Activated naive CD4-positive, alpha-beta T cell treated with anti-CD3 and anti-CD28 coated beads, Interleukin-2, amount 50 U/mL, for 24 hours (primary cell): Measurements from ENCODE around the gene NUP50.

Experiments used
- H3K27ac Mint-ChIP-seq: one replicate; pipeline ENCODE4 v1.8.0; 2021; ENCODE audit warnings: mild to moderate bottlenecking, mixed read lengths
- H3K27me3 Mint-ChIP-seq: one replicate; pipeline ENCODE4 v1.8.0; 2021; ENCODE audit warnings: mixed read lengths
- H3K36me3 Mint-ChIP-seq: one replicate; pipeline ENCODE4 v1.8.0; 2021; ENCODE audit warnings: mixed read lengths
- H3K4me1 Mint-ChIP-seq: one replicate; pipeline ENCODE4 v1.8.0; 2021; ENCODE audit warnings: mixed read lengths
- H3K4me3 Mint-ChIP-seq: one replicate; pipeline ENCODE4 v1.8.0; 2021; ENCODE audit warnings: mild to moderate bottlenecking, mixed read lengths
- H3K9me3 Mint-ChIP-seq: one replicate; pipeline ENCODE4 v1.8.0; 2021; ENCODE audit warnings: mixed read lengths

Gene NUP50, protein sequence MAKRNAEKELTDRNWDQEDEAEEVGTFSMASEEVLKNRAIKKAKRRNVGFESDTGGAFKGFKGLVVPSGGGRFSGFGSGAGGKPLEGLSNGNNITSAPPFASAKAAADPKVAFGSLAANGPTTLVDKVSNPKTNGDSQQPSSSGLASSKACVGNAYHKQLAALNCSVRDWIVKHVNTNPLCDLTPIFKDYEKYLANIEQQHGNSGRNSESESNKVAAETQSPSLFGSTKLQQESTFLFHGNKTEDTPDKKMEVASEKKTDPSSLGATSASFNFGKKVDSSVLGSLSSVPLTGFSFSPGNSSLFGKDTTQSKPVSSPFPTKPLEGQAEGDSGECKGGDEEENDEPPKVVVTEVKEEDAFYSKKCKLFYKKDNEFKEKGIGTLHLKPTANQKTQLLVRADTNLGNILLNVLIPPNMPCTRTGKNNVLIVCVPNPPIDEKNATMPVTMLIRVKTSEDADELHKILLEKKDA

DNA sequence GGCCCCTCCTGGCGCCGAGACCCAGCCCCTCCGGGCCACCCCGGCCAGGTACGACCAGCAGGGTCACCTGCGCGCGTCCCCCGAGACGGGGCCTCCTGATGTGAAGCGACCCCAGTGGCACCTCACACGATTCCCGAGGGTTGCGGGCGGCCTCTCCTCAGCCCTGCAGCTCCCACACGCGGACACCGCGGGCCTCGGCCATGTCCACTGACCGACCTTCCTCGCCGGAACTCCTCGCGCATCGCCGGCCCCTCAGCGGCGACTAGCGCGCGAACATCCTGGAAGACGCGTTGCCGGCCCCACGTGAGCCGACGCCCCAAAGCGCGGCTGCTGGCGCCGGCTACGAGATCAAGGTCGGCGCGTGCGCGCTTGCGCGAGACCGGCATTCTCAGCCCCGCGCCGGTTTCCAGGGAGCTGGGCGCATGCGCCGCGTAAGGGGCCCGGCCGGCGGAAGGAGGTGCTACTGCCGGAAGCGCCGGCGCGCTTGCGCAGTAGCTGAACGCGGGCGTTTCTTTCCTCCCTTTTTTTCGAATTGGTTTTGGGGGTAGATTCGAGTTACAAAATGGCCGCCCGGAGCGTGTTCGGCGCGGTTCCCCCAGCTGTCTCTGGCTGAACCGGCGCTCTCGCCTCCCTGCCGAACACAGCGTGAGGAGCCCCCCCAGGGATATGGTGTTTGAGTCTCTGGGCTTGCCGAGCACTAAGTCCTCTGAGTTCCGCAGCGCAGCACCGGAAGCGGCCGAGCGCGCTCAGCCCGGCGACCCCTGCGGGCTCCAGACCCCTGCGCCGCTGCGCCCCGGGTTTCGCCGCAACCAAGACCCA is at the start of gene NUP50:
Gene NUP50, plus strand, starts transcription at position 475 of the 819 bp plus-strand sequence. CDS start 4,253 bp downstream, outside the sequence.
- H3K27me3 Mint-ChIP-seq = no peaks in the 10 kb centered on the region
- peak within 1 kb of the TSS; percentile 99 for H3K27ac Mint-ChIP-seq
- peak within 1 kb of the TSS; percentile 98 for H3K4me3 Mint-ChIP-seq
- H3K4me1 Mint-ChIP-seq = peaks cover 56% of the 10 kb centered on the region
- H3K36me3 Mint-ChIP-seq = peaks cover 9% of the 10 kb centered on the region
- no peaks in the 10 kb centered on the region for H3K9me3 Mint-ChIP-seq

DNA sequence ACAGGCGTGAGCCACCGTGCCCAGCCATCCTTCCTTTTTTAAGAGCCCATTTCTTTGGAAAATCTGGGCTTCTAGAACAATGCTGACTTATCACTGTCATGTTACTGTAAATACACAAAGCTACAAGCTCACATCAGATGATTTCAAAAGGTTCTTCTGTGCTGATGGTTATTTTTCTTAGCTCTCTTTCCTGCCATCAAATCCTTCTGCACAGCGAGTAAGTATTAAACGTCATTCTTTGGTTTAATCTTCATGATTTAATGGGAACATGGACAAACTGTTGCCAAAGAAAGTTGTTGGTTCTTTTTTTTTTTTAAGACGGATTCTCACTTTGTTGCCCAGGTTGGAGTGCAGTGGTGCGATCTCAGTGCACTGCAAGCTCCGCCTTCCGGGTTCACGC is 43.3 kb upstream of the NUP50 start:
- no peak overlapping the region for H3K27ac Mint-ChIP-seq
- no peak overlapping the region for H3K4me3 Mint-ChIP-seq
- no peaks in the 10 kb centered on the region for H3K36me3 Mint-ChIP-seq
- H3K4me1 Mint-ChIP-seq = no peaks in the 10 kb centered on the region
- no peaks in the 10 kb centered on the region for H3K9me3 Mint-ChIP-seq
- H3K27me3 Mint-ChIP-seq = no peaks in the 10 kb centered on the region

DNA sequence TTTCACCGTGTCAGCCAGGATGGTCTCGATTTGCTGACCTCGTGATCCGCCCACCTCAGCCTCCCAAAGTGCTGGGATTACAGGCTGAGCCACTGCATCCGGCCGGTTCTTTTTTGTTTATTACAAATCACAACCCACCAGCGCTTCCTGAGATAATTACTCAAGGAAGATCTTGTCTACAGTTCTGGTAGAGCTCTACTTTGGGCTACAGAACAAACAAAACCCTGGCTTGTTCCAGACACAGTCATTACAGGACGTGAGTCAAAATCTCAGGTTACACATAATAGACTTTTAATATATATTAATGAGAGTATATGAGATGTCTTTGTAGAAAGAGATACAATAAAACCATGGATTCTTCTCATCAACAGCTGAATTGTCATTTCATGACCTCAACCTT is 42.8 kb upstream of the NUP50 start:
- Mint-ChIP-seq H3K4me3 (no peak overlapping the region), H3K36me3 (no peaks in the 10 kb centered on the region), H3K27me3 (no peaks in the 10 kb centered on the region), H3K9me3 (no peaks in the 10 kb centered on the region), H3K4me1 (no peaks in the 10 kb centered on the region), H3K27ac (no peak overlapping the region)

DNA sequence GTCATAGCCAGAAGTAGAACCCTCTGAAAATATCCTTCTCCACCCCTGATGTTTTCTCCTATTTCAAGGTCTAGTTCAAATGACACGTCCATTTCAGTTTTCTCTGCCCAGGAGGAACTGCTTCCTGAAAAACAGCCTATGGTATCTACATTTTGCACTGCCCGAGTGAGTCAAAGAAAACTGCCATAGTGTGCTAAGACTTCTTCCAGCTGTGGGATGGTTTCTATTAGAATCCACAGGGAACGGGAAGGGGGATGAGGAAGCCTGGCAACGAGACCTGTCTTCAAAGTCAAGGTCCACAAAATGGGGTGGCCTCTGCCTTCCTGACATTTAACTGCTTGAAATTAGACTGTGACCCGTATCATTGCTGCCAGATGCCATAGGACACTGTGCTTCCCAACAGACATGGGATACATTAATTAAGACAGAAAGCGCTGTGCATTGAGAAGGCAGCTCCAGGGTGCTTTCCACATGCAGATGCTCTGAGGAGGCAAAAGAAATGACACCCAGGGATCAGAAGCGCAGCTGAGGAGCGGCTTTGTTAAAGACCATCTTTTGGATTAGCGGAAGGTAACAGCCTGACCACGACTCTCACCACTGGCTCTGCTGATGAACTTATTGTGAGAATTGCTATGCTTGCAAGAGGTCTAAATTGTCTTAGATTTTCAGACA is 39.4 kb upstream of the NUP50 start:
- Mint-ChIP-seq H3K36me3 (no peaks in the 10 kb centered on the region), H3K27ac (no peak overlapping the region), H3K9me3 (no peaks in the 10 kb centered on the region), H3K4me3 (no peak overlapping the region), H3K4me1 (peaks cover 4% of the 10 kb centered on the region), H3K27me3 (no peaks in the 10 kb centered on the region)

DNA sequence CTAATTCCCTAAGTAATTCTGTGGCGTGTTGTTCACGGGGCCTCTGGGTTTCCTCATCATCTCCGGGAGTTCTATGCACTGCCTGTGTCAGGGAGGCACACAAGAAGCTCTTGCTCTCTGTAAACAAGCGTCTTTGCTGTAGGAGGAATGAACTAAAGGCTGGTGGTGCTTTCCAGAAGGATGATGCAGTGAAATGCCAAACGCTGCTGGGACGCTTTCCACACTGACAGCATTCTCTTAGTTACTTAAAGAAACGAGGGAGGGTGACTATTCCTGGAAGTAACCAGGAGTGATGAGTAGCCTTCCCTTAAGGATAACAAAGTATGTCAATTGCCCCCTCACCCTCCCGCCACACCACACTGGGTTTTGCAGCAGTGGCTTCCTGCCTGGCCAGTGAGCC is 38.5 kb upstream of the NUP50 start:
- no peaks in the 10 kb centered on the region for H3K36me3 Mint-ChIP-seq
- peaks cover 12% of the 10 kb centered on the region for H3K4me1 Mint-ChIP-seq
- H3K4me3 Mint-ChIP-seq = no peak overlapping the region
- H3K27ac Mint-ChIP-seq = no peak overlapping the region
- no peaks in the 10 kb centered on the region for H3K27me3 Mint-ChIP-seq
- no peaks in the 10 kb centered on the region for H3K9me3 Mint-ChIP-seq

DNA sequence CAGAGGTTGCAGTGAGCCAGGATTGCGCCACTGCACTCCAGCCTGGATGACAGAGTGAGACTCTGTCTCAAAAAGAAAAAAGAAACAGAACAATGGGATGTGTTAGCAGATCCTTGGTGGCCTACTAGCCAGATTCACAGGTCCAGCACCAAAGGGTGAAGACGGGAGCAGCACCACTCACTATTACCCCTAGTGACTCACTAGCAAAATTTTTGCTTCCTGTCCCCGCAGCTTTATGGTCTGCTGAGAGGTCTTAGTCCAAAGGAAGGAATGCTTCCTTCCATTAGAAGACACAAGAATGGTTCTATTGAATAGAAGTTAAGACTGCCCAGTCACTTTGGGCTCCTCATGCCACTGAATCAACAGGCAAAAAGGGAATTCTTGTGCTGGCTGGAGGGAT is 35.9 kb upstream of the NUP50 start:
- Mint-ChIP-seq H3K4me1 (peaks cover 15% of the 10 kb centered on the region), H3K36me3 (peaks cover 6% of the 10 kb centered on the region), H3K4me3 (no peak overlapping the region), H3K9me3 (no peaks in the 10 kb centered on the region), H3K27me3 (no peaks in the 10 kb centered on the region), H3K27ac (no peak overlapping the region)

DNA sequence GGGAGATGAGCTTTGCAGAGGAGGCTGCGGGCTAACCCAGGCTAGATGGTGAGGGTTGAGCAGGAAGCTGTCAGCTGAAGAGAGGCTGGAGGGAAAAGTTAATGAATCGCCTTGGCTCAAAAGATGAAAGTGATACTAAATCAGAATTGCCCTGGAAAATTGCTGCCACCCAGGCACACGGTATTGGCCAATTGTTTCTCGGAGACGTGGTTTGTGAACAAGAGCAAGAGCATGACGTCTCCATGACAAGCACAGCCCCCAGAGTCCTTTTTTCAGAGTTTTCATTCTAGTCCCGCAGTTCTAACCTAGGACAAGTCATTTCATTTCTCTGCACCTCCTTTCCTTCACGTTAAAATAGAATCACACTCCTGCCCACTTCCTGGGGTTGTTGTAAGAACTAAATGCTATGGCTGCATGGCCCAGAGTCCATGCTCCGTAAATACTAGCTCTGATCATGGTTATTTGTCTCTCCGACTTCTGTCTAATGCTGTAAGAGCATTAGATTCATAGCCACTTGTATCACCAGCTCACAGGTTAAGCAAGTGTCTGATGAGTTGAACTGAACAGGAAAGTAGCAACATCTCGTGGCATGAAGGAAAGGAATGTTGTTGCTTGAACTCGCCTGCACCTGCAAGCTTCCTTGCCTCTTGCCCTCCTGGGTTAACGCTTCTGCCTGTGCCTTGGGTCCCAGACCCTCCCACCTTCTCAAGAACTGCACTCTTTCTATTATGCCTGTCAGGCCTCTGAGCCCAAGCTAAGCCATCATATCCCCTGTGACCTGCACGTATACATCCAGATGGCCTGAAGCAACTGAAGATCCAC is 33.8 kb upstream of the NUP50 start:
- peaks cover 15% of the 10 kb centered on the region for H3K4me1 Mint-ChIP-seq
- no peaks in the 10 kb centered on the region for H3K9me3 Mint-ChIP-seq
- no peaks in the 10 kb centered on the region for H3K27me3 Mint-ChIP-seq
- peak overlapping the region; percentile 49 for H3K4me3 Mint-ChIP-seq
- peaks cover 20% of the 10 kb centered on the region for H3K36me3 Mint-ChIP-seq
- H3K27ac Mint-ChIP-seq = no peak overlapping the region

DNA sequence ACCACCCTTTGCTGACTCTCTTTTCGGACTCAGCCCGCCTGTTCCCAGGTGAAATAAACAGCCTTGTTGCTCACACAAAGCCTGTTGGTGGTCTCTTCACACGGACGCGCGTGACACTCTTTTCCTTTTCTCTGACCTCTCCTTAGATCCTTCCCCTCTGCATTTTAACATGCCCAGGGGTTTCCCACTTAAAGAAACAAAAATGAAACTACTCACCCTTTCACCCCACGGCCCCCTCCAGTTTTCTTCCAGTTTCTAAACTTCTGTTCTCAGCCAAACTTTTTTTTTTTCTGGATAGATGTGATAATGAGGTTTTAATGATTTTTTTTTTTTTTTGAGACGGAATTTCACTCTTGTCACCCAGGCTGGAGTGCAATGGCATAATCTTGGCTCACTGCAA is 32.8 kb upstream of the NUP50 start:
- H3K4me1 Mint-ChIP-seq = peaks cover 15% of the 10 kb centered on the region
- H3K27ac Mint-ChIP-seq = no peak overlapping the region
- peaks cover 23% of the 10 kb centered on the region for H3K36me3 Mint-ChIP-seq
- H3K4me3 Mint-ChIP-seq = no peak overlapping the region
- H3K9me3 Mint-ChIP-seq = no peaks in the 10 kb centered on the region
- H3K27me3 Mint-ChIP-seq = no peaks in the 10 kb centered on the region

DNA sequence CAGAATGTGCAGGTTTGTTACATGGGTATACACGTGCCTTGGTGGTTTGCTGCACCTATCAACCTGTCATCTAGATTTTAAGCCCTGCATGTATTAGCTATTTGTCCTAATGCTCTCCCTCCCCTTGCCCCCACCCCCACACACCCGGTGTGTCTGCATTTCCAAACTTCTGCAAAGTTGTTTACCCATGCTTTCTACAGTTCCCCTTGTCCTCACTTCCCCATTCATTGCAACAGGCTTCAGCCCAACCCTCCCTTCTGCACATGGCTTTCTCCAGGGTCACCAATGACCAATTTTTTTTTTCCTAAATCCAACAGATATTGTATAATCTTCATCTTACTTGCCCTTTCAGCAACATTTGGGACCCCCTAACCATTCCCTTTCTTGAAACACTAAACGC is 32.0 kb upstream of the NUP50 start:
- Mint-ChIP-seq H3K27ac (no peak overlapping the region), H3K9me3 (no peaks in the 10 kb centered on the region), H3K4me1 (peaks cover 15% of the 10 kb centered on the region), H3K4me3 (no peak overlapping the region), H3K36me3 (peaks cover 25% of the 10 kb centered on the region), H3K27me3 (no peaks in the 10 kb centered on the region)

DNA sequence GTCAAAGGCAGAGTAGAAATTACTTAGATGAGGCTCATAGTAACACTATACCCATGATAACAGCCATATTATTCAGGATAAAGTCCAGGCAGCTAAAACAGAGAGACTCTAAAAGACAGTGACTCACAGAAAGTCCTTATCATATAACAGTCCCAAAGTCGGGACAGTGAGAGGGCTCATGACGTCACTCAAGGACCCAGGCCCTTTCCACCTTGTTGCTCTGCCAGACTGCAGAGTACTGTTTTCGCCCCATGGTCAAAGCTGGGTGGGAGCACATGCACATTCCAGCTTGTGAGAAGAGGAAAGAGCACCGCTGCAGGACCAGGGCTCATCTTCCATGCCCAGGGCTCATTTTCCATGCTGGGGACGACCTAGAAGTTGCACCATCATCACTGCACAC is 29.4 kb upstream of the NUP50 start:
- Mint-ChIP-seq H3K4me1 (peaks cover 12% of the 10 kb centered on the region), H3K4me3 (no peak overlapping the region), H3K9me3 (no peaks in the 10 kb centered on the region), H3K36me3 (peaks cover 30% of the 10 kb centered on the region), H3K27me3 (no peaks in the 10 kb centered on the region), H3K27ac (no peak overlapping the region)

DNA sequence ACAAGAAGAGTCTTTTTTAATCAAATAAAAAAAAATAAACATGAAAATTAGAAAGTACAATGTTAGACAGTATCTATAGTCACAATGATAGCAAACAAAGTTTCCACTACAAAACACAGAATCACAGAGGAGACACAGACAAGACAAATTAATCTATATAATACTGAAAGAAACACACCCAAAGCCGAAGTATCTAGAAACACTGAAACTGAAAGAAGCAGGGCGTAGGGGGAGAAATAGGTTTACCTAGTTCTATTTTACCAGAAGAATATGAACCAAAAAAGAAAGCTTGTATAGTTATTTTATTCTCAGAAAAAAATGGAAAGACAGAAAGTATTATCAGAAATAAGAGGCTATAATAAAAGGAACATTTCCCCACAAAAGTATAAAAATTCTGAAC is 27.1 kb upstream of the NUP50 start:
- no peaks in the 10 kb centered on the region for H3K4me1 Mint-ChIP-seq
- no peak overlapping the region for H3K4me3 Mint-ChIP-seq
- no peaks in the 10 kb centered on the region for H3K9me3 Mint-ChIP-seq
- H3K27ac Mint-ChIP-seq = no peak overlapping the region
- H3K27me3 Mint-ChIP-seq = no peaks in the 10 kb centered on the region
- H3K36me3 Mint-ChIP-seq = peaks cover 34% of the 10 kb centered on the region

DNA sequence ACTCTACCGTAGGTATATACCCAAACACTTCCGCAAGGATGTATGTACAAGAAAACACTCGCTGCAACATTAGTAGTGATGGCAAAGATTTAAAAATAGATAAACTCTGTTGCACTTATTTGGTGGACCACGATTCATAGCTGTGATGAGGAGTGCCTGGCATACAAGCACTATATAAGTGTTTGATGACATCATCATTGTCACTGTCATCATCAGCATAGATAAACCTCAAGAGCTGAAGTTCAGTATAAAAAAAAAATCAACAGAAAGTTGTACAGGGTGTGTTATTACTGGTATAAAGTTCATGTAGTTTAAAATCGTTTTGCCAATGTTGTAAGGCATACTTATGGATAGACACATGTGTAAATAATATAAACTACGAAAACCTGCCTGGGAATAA is 24.0 kb upstream of the NUP50 start:
- no peaks in the 10 kb centered on the region for H3K9me3 Mint-ChIP-seq
- no peaks in the 10 kb centered on the region for H3K27me3 Mint-ChIP-seq
- peaks cover 20% of the 10 kb centered on the region for H3K36me3 Mint-ChIP-seq
- no peak overlapping the region for H3K27ac Mint-ChIP-seq
- no peaks in the 10 kb centered on the region for H3K4me1 Mint-ChIP-seq
- H3K4me3 Mint-ChIP-seq = no peak overlapping the region

DNA sequence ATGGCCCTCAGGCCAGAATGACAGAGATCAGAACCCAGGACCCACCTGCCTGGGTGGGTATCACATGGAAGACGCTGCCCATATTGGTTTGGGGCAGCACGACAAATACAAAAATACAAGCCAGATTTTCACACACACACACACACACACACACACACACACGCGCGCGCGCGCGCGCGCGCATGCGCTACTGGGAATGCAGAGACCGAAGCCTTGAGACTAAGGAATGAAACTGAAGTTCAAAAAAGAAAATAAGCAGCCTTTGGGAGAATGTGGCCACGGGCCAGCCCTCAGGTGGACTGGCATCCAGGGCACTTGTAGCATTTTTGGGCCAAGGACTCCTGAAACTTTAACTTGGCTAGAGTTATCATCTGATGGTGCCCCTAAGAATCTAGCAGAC is 21.3 kb upstream of the NUP50 start:
- H3K27ac Mint-ChIP-seq = no peak overlapping the region
- no peaks in the 10 kb centered on the region for H3K27me3 Mint-ChIP-seq
- H3K9me3 Mint-ChIP-seq = no peaks in the 10 kb centered on the region
- no peak overlapping the region for H3K4me3 Mint-ChIP-seq
- peaks cover 10% of the 10 kb centered on the region for H3K36me3 Mint-ChIP-seq
- H3K4me1 Mint-ChIP-seq = no peaks in the 10 kb centered on the region

DNA sequence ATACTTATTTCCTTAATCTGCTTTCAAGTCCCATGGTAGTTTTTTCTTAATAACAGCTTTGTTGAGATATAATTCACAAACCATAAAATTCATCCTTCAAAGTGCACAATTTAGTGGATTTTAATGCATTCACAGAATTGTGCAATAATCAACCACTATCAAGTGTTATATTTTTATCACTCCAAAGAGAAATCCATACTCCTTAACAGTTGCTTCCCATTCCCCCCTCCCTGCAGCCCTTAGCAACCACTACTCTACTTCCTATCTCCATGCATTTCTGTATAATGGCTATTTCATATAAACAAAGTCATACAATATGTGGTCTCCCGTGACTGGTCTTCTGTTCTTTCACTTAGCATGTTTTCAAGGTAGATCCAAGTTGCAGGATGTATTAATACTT is 18.8 kb upstream of the NUP50 start:
- Mint-ChIP-seq H3K4me3 (no peak overlapping the region), H3K4me1 (no peaks in the 10 kb centered on the region), H3K9me3 (no peaks in the 10 kb centered on the region), H3K27ac (no peak overlapping the region), H3K36me3 (peaks cover 6% of the 10 kb centered on the region), H3K27me3 (no peaks in the 10 kb centered on the region)

DNA sequence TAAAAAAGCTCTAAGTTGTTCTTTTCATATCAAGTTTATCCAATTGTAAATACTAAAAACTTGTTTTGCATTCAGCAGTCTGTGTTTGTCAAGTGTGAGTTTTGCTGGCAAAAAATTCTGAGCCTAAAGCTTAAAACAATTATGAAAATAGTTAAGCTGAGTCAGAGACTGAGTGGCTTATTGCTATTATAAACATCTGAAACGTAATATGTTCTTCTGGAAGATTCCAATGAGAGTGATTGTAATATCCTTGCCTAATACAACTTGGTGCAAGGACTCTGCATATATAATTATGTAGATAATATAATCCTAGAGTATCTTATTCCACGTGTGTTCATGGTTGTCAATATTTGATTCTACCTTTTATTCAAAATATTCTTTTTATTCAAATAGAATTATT is 14.1 kb upstream of the NUP50 start:
- H3K4me1 Mint-ChIP-seq = peaks cover 4% of the 10 kb centered on the region
- no peaks in the 10 kb centered on the region for H3K27me3 Mint-ChIP-seq
- no peak overlapping the region for H3K4me3 Mint-ChIP-seq
- H3K27ac Mint-ChIP-seq = no peak overlapping the region
- peaks cover 14% of the 10 kb centered on the region for H3K36me3 Mint-ChIP-seq
- no peaks in the 10 kb centered on the region for H3K9me3 Mint-ChIP-seq
